Natural killer cell (primary cell): ENCODE data around the gene SEC16B. TPM values are rescaled to one million over a fixed set of nuclear protein-coding genes. Genes with fewer than 3 reads are reported as not detected.

ENCODE experiments used
- ATAC-seq, 3 donors: fragments of 150-1000 bp in 2 of 3; fragments of 200-7000 bp in 1 of 3; cut with Tn5 transposase; 1 replicate in 1 of 3; 2 replicates in 2 of 3; pipeline ENCODE4 v1.10.0; 2021; ENCODE audit warnings: mild to moderate bottlenecking in 2 of 3, moderate library complexity in 2 of 3
- DNase-seq, 2 donors: peaks; one replicate each; pipeline versions ENCODE4 v3.0.0 to v3.0.0-alpha.2; 2013 to 2021; ENCODE audit warnings: mixed read lengths in 1 of 2
- H3K27ac ChIP-seq: one replicate; pipeline ENCODE4 v1.5.1; 2013; ENCODE audit warnings: mild to moderate bottlenecking, low read length
- H3K27me3 ChIP-seq: one replicate; pipeline ENCODE4 v1.6.1; 2013; ENCODE audit warnings: low read length; ENCODE audit not compliant: control insufficient read depth, insufficient read depth
- H3K36me3 ChIP-seq: one replicate; pipeline ENCODE4 v1.6.1; 2013; ENCODE audit warnings: low read length; ENCODE audit not compliant: control insufficient read depth, insufficient read depth
- H3K4me1 ChIP-seq: one replicate; pipeline ENCODE4 v1.6.1; 2013; ENCODE audit warnings: low read length; ENCODE audit not compliant: control insufficient read depth, insufficient read depth
- H3K4me3 ChIP-seq: one replicate; pipeline ENCODE4 v1.5.1; 2013; ENCODE audit warnings: low read length
- H3K9me3 ChIP-seq: one replicate; pipeline ENCODE4 v1.6.1; 2013; ENCODE audit warnings: low read length; ENCODE audit not compliant: control insufficient read depth, insufficient read depth
- H3K27ac Mint-ChIP-seq, 2 donors: one replicate each; pipeline ENCODE4 v1.8.0; 2022; ENCODE audit warnings: mild to moderate bottlenecking in 2 of 2, mixed read lengths in 2 of 2, moderate library complexity in 1 of 2
- H3K27me3 Mint-ChIP-seq, 2 donors: one replicate each; pipeline ENCODE4 v1.8.0; 2022; ENCODE audit warnings: low read depth in 2 of 2, mixed read lengths in 2 of 2
- H3K36me3 Mint-ChIP-seq: one replicate; pipeline ENCODE4 v1.8.0; 2022; ENCODE audit warnings: mixed read lengths
- H3K4me1 Mint-ChIP-seq, 2 donors: one replicate each; pipeline ENCODE4 v1.8.0; 2022; ENCODE audit warnings: mixed read lengths in 2 of 2
- H3K4me3 Mint-ChIP-seq: one replicate; pipeline ENCODE4 v1.8.0; 2022; ENCODE audit warnings: mild to moderate bottlenecking, moderate library complexity, mixed read lengths
- H3K9me3 Mint-ChIP-seq, 2 donors: one replicate each; pipeline ENCODE4 v1.8.0; 2022; ENCODE audit warnings: mixed read lengths in 2 of 2
- CTCF ChIP-seq: fragments of 200-600 bp; IDR thresholded peaks from one replicate; pipeline ENCODE4 v1.8.0; 2022; ENCODE audit warnings: antibody characterized with exemption
- WGBS: methylation state at CpG from one replicate; pipeline ENCODE4 v1.1.7; 2013; ENCODE audit warnings: missing lambda C conversion rate; ENCODE audit not compliant: insufficient coverage; 5-methylcytosine and 5-hydroxymethylcytosine counted together
- intact Hi-C: fragments of 100-400 bp; cut with micrococcal nuclease; formaldehyde crosslinking; loops from one replicate; pipeline ENCODE4 v1.14.2; 2022
- total RNA-seq, 4 donors: library from RNA; stranded (reverse); fragments of 120-200 nt in 1 of 4; gene quantifications; one replicate each; pipeline versions ENCODE4 v1.2.3 to v1.2.4, GENCODE V29; 2013 to 2022

The SEC16B gene
- total RNA-seq, 3 donors from 2014 or later (not counting 1 experiment from before 2014, with no cell fraction given): 0.31 TPM; not detected in 2

GRCh38 chr1:177975588-177976495, 6.0 kb upstream of the SEC16B start:
- H3K27me3 ChIP-seq: no peaks in the 10 kb centered on the region
- no peaks in the 10 kb centered on the region for H3K27me3 Mint-ChIP-seq
- H3K27ac ChIP-seq: no peak overlapping the region
- ATAC-seq (no peak), DNase-seq (no peak)
- H3K36me3 Mint-ChIP-seq: no peaks in the 10 kb centered on the region
- H3K27ac Mint-ChIP-seq: no peak overlapping the region
- intact Hi-C loops: no loop called here
- no peak for TF ChIP-seq CTCF
- WGBS: 77% methylated on average over 4 of the region's 5 CpGs
- H3K4me1 Mint-ChIP-seq: no peaks in the 10 kb centered on the region
- no peak overlapping the region for H3K4me3 Mint-ChIP-seq
- H3K36me3 ChIP-seq: no peaks in the 10 kb centered on the region
- H3K9me3 ChIP-seq: no peaks in the 10 kb centered on the region
- peaks cover 7% of the 10 kb centered on the region in 2 donors for H3K9me3 Mint-ChIP-seq
- H3K4me1 ChIP-seq: no peaks in the 10 kb centered on the region
- no peak overlapping the region for H3K4me3 ChIP-seq

- Histone ChIP-seq H3K9me3 (no peaks in the 10 kb centered on the region), H3K4me1 (no peaks in the 10 kb centered on the region), H3K27me3 (no peaks in the 10 kb centered on the region), H3K27ac (no peak overlapping the region), H3K4me3 (no peak overlapping the region), H3K36me3 (no peaks in the 10 kb centered on the region)
- Mint-ChIP-seq H3K36me3 (no peaks in the 10 kb centered on the region), H3K4me3 (no peak overlapping the region), H3K27me3 (no peaks in the 10 kb centered on the region), H3K27ac (no peak overlapping the region), H3K4me1 (no peaks in the 10 kb centered on the region), H3K9me3 (peaks cover 7% of the 10 kb centered on the region in 2 donors)
- intact Hi-C loops: no loop called here
- ATAC-seq: no peak
- TF ChIP-seq CTCF: no peak
- WGBS: 83% methylated on average over 2 of the region's 3 CpGs
- no peak for DNase-seq
Measured at GRCh38 chr1:177973585-177973984, 3.7 kb upstream of the SEC16B start.

GRCh38 chr1:177969109-177969508, 749 bp downstream of the SEC16B start:
- WGBS: 86% methylated on average over 5 of the region's 5 CpGs
- intact Hi-C loops: no loop called here
- H3K27ac ChIP-seq: no peak overlapping the region

More at GRCh38 chr1:177969109-177969508, 749 bp downstream of the SEC16B start:
- Mint-ChIP-seq H3K36me3 (no peaks in the 10 kb centered on the region), H3K4me1 (no peaks in the 10 kb centered on the region), H3K9me3 (peaks cover 2 to 6% of the 10 kb centered on the region in 2 donors), H3K4me3 (no peak overlapping the region), H3K27me3 (no peaks in the 10 kb centered on the region), H3K27ac (no peak overlapping the region)
- no peaks in the 10 kb centered on the region for H3K36me3 ChIP-seq
- DNase-seq: no peak
- no peaks in the 10 kb centered on the region for H3K27me3 ChIP-seq
- ATAC-seq: no peak
- no peak overlapping the region for H3K4me3 ChIP-seq
- H3K4me1 ChIP-seq: no peaks in the 10 kb centered on the region
- H3K9me3 ChIP-seq: no peaks in the 10 kb centered on the region
- TF ChIP-seq CTCF: no peak
